Ascending aorta (tissue), 2 donors: Measurements from ENCODE around the gene WNT9A. TPM values are rescaled to one million over a fixed set of nuclear protein-coding genes. Genes with fewer than 3 reads are reported as not detected.
"Not testable (repeated sequence)": the region's sequence is repeated elsewhere in the genome, so short reads cannot be mapped to it uniquely, and the experiment has no call there.

Experiments
- DNase-seq, 2 donors: peaks; one replicate each; pipeline ENCODE4 v3.0.0-alpha.2; 2019; ENCODE audit warnings: low spot score in 2 of 2
- H3K27ac ChIP-seq, 2 donors: fragments of 200-600 bp; sonication (generic); one replicate each; pipeline ENCODE4 v1.5.1; 2016 to 2017; ENCODE audit warnings: mild to moderate bottlenecking in 1 of 2
- H3K27me3 ChIP-seq: fragments of 200-600 bp; sonication (generic); one replicate; pipeline ENCODE4 v1.5.1; 2017
- H3K36me3 ChIP-seq, 2 donors: fragments of 200-600 bp; sonication (generic); one replicate each; pipeline ENCODE4 v1.5.1; 2016
- H3K4me1 ChIP-seq, 2 donors: fragments of 200-600 bp; sonication (generic); one replicate each; pipeline ENCODE4 v1.5.1; 2016 to 2017; ENCODE audit warnings: mild to moderate bottlenecking in 1 of 2
- H3K4me3 ChIP-seq, 2 donors: fragments of 200-600 bp; sonication (generic); one replicate each; pipeline ENCODE4 v1.5.1; 2016 to 2017; ENCODE audit warnings: mild to moderate bottlenecking in 1 of 2
- H3K9me3 ChIP-seq, 2 donors: fragments of 200-600 bp; sonication (generic); one replicate each; pipeline ENCODE4 v1.5.1; 2016
- intact Hi-C: fragments of 100-400 bp; cut with DNase I; formaldehyde crosslinking; loops from one replicate; pipeline ENCODE4 v1.15.1; 2023
- total RNA-seq: library from RNA; depleted of rRNA; stranded (reverse); fragments of >200 nt; gene quantifications from one replicate; pipeline ENCODE4 v1.1.0, GENCODE V29; 2016
- TF ChIP-seq, protein P1 (sequence below), 3 experiments: fragments of 200-600 bp in 2 of 3; fragments of 450-650 bp in 1 of 3; sonication (generic) in 2 of 3; IDR thresholded peaks; one replicate each; pipeline ENCODE4 v1.5.1; 2016 to 2019; ENCODE audit warnings: antibody characterized with exemption in 3 of 3, mild to moderate bottlenecking in 1 of 3, moderate library complexity in 1 of 3

Gene WNT9A
- total RNA-seq, 1 donor from 2014 or later = 0.96 TPM

DNA sequence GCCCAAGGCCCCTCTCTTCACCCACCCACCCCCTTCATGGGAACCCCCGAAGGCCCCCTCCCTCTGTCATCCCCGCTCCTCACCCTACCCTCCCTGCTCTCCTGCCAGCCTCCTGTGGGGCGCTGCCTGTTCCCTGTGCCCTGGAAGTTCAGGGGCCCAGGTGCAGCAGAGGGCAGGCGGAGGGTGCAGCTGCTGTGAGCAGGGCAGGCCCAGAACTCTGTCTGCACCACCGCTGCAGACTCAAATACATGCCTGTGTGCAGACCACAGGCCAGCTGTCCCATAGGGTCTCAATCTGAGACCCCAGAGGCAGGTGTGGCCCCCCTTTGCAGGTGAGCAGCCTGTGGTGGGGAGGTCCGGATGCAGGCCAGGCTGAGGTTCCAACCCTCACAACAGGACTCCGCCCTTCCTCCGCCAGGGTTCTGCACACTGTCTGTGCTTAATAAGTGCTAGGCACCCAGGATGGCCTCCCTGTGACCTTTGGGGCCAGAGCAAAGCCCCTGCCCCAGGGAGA, 62.5 kb downstream of the WNT9A start:
- no peaks in the 10 kb centered on the region for H3K36me3 ChIP-seq
- DNase-seq = peak in 1 of 2 donors; percentile 53
- H3K27ac ChIP-seq = no peak overlapping the region
- H3K27me3 ChIP-seq = peaks cover 3% of the 10 kb centered on the region
- H3K4me1 ChIP-seq = peaks cover 7 to 12% of the 10 kb centered on the region in 2 donors
- intact Hi-C loops = no loop called here
- TF ChIP-seq, protein P1, sequence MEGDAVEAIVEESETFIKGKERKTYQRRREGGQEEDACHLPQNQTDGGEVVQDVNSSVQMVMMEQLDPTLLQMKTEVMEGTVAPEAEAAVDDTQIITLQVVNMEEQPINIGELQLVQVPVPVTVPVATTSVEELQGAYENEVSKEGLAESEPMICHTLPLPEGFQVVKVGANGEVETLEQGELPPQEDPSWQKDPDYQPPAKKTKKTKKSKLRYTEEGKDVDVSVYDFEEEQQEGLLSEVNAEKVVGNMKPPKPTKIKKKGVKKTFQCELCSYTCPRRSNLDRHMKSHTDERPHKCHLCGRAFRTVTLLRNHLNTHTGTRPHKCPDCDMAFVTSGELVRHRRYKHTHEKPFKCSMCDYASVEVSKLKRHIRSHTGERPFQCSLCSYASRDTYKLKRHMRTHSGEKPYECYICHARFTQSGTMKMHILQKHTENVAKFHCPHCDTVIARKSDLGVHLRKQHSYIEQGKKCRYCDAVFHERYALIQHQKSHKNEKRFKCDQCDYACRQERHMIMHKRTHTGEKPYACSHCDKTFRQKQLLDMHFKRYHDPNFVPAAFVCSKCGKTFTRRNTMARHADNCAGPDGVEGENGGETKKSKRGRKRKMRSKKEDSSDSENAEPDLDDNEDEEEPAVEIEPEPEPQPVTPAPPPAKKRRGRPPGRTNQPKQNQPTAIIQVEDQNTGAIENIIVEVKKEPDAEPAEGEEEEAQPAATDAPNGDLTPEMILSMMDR (IDR thresholded peaks at IDR 0.05) = no peak
- H3K4me3 ChIP-seq = no peak overlapping the region
- no peaks in the 10 kb centered on the region for H3K9me3 ChIP-seq

DNA sequence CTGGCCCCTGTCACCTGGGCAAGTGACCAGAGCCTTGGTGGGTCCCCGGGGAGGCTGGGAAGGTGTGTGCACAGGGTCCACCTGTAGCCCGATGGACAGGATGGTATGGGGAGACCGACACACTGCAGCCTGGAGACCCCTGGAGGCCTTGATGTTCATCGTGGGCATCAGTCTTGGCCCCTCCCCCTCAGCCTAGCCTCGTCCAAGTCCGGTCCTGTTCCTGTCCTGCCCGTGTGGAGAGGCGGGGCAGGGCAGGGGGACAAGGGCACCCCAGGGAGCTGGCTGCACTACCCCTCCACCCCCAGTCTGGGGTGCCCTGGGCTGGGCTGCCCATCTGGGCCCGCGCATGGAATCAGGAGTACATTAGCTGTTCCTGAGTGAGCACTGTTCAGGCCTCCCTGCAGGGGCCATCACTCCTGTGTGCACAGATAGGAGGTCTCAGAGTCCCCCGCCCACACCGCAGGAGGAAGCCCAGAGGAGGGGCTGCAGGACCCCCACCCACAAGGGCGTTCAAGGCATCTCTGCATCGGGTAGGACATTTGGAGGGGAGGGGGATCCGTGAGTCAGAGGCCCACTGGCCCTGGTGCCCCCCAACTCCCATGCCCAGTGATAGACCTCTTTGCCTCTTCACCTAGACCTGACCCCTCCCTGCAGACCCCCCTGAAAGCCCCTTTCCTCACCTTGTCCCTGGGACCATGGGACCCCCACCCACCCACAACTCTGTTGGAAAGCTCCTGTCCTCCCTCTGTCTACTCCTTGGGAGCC, 63.2 kb downstream of the WNT9A start:
- Histone ChIP-seq H3K27me3 (peaks cover 3% of the 10 kb centered on the region), H3K9me3 (no peaks in the 10 kb centered on the region), H3K36me3 (no peaks in the 10 kb centered on the region), H3K4me3 (no peak overlapping the region), H3K27ac (no peak overlapping the region), H3K4me1 (peaks cover 7 to 12% of the 10 kb centered on the region in 2 donors)
- TF ChIP-seq, protein P1 (IDR thresholded peaks at IDR 0.05) = no peak
- DNase-seq = peak in 1 of 2 donors; percentile 56
- intact Hi-C loops = no loop called here

DNA sequence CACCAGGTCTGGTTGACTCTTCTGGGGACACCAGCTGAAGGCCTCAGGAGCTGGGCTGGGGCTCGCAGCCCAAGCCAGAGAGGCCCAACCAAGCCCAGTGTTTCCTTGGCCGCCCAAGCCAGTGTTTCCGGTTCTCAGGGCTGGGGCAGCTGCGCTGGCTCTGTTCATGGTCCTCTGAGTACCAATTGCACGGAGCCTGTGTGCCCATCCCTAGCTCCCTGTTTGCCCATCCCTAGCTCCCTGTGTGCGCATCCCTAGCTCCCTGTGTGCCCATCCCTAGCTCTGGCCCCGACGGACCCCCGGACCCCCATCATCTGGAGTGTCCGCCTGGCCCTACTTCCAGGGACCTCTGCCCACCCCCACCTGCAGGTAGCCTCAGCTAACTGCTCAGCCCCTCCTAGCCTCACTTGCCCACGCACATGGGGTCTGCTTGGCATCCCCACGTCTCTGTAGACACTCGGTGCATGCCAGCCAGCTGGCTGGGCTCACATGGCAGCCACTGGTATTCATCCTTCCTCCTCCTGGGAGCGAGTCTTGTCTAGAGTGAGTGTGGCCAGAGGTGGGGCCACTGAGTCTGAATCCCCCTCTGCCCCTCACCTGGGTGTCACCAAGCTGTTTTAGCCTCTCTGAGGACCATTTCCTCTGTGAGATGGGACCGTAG, 64.0 kb downstream of the WNT9A start:
- Histone ChIP-seq H3K36me3 (no peaks in the 10 kb centered on the region), H3K27me3 (peaks cover 3% of the 10 kb centered on the region), H3K27ac (no peak overlapping the region), H3K4me3 (no peak overlapping the region), H3K4me1 (peaks cover 7 to 12% of the 10 kb centered on the region in 2 donors), H3K9me3 (no peaks in the 10 kb centered on the region)
- TF ChIP-seq, protein P1 (IDR thresholded peaks at IDR 0.05) = no peak
- DNase-seq = peak in 1 of 2 donors; percentile 53
- intact Hi-C loops = no loop called here

DNA sequence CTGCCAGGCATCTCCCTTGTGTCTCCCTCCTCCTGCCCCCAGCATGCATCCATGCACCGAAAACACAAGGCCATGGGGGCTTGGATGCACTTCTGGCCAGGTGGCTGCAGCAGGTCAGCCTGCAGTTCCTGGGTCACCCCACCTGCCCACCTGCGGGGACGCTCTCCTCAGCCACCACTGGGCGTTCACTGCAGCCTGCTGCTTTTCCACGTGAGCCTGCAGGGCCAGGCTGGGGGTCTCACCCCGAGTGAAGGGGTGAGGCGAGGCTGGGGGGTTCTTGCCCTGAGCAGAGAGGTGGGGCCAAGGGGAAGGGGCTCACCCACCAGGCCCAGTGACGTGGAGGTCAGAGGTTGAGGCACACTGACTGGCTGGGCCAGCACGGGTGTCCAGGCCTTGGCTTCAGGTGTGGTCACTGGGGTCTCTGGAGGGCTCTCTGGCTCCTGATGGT, 64.6 kb downstream of the WNT9A start:
- TF ChIP-seq, protein P1 (IDR thresholded peaks at IDR 0.05) = no peak
- peaks cover 7 to 12% of the 10 kb centered on the region in 2 donors for H3K4me1 ChIP-seq
- no peak for DNase-seq
- H3K27me3 ChIP-seq = peaks cover 3% of the 10 kb centered on the region
- H3K4me3 ChIP-seq = no peak overlapping the region
- no peak overlapping the region for H3K27ac ChIP-seq
- H3K36me3 ChIP-seq = no peaks in the 10 kb centered on the region
- intact Hi-C loops = no loop called here
- no peaks in the 10 kb centered on the region for H3K9me3 ChIP-seq

DNA sequence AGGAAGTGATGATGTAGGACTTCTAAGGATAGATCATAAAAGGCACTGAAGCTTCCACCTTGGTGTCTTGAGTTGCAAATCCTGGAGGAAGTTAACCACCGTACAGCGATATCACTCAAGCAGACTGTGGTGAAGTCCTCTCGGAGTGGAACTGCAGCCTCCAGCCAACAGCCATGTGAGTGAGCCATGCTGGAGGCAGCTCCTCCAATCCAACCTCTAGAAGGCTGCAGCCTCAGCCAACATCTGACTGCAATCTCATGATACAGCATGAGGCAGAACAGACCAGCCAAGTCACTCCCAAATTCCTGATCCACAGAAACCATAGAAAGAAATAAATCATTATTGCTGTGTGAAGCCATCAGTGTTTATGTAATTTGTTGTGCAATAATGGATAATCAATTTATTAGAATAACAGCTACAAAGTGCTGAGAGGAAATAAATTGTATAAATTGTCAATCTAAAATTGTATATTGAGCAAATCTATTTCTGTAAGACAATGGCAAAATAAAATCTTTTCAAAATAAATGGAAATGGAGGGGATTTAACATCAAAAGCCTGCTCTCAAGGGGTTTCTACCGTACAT, 67.3 kb downstream of the WNT9A start:
- H3K27me3 ChIP-seq = no peaks in the 10 kb centered on the region
- H3K4me1 ChIP-seq = peaks cover 0 to 1% of the 10 kb centered on the region in 2 donors
- H3K36me3 ChIP-seq = no peaks in the 10 kb centered on the region
- no peak overlapping the region for H3K4me3 ChIP-seq
- DNase-seq = peak in 1 of 2 donors; percentile 41
- H3K27ac ChIP-seq = no peak overlapping the region
- TF ChIP-seq, protein P1 (IDR thresholded peaks at IDR 0.05) = no peak
- intact Hi-C loops = no loop called here
- no peaks in the 10 kb centered on the region for H3K9me3 ChIP-seq

DNA sequence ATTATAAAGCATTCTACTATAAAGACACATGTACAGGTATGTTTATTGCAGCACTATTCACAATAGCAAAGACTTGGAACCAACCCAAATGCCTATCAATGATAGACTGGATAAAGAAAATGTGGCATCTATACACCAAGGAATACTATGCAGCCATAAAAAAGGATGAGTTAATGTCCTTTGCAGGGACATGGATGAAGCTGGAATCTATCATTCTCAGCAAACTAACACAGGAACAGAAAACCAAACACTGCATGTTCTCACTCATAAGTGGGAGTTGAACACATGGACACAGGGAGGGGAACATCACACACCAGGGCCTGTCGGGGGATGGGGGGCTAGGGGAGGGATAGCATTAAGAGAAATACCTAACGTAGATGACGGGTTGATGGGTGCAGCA, 69.9 kb downstream of the WNT9A start:
- H3K27me3 ChIP-seq, H3K27ac ChIP-seq, H3K36me3 ChIP-seq, intact Hi-C loops, H3K9me3 ChIP-seq, DNase-seq, H3K4me3 ChIP-seq, H3K4me1 ChIP-seq: not testable (repeated sequence)

DNA sequence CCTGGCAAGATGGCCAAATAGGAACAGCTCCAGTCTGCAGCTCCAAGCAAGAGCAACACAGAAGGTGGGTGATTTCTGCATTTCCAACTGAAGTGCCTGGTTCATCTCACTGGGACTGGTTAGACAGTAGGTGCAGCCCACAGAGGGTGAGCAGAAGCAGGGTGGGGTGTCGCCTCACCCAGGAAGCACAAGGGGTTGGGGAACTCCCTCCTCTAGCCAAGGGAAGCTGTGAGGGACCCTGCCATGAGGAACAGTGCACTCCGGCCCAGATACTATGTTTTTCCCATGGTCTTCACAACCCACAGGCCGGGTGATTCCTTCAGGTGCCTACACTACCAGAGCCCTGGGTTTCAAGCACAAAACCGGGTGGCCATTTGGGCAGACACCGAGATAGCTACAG, 75.8 kb downstream of the WNT9A start:
- H3K27me3 ChIP-seq, H3K4me3 ChIP-seq, intact Hi-C loops: not testable (repeated sequence)

More for the DNA sequence above, 75.8 kb downstream of the WNT9A start:
- not testable (repeated sequence) for H3K9me3 ChIP-seq, H3K4me1 ChIP-seq, H3K36me3 ChIP-seq, H3K27ac ChIP-seq, DNase-seq
